HG03139 (cell line): ENCODE measurements around the gene PTPRN2.
"Not testable (repeated sequence)": the region's sequence is repeated elsewhere in the genome, so short reads cannot be mapped to it uniquely, and the experiment has no call there.

Experiments
- ATAC-seq: cut with Tn5 transposase; IDR thresholded peaks from one replicate; pipeline ENCODE4 v1.9.1; 2021; ENCODE audit not compliant: unreplicated experiment

The PTPRN2 gene

GRCh38 chr7:157784041-157784835 is 803.4 kb downstream of the PTPRN2 start:
- ATAC-seq, result no peak

- no peak for ATAC-seq
Observed at GRCh38 chr7:157782041-157782440, 805.6 kb downstream of the PTPRN2 start.

- no peak for ATAC-seq
Observed at GRCh38 chr7:157780721-157781120, 806.9 kb downstream of the PTPRN2 start.

GRCh38 chr7:157780312-157780711 is 807.3 kb downstream of the PTPRN2 start:
- ATAC-seq, result no peak

- no peak for ATAC-seq
Observed at GRCh38 chr7:157779206-157779605, 808.4 kb downstream of the PTPRN2 start.

- not testable (repeated sequence) for ATAC-seq
Observed at GRCh38 chr7:157777194-157777762, 810.3 kb downstream of the PTPRN2 start.

GRCh38 chr7:157775560-157776332 is 811.9 kb downstream of the PTPRN2 start:
- no peak for ATAC-seq

- no peak for ATAC-seq
Observed at GRCh38 chr7:157775021-157775559, 812.5 kb downstream of the PTPRN2 start.

GRCh38 chr7:157774495-157774894 is 813.1 kb downstream of the PTPRN2 start:
- no peak for ATAC-seq

GRCh38 chr7:157773361-157773760 is 814.3 kb downstream of the PTPRN2 start:
- ATAC-seq, result no peak

GRCh38 chr7:157772486-157773130 is 815.0 kb downstream of the PTPRN2 start:
- ATAC-seq, result no peak

- no peak for ATAC-seq
Observed at GRCh38 chr7:157771689-157772088, 815.9 kb downstream of the PTPRN2 start.

- ATAC-seq, result no peak
Observed at GRCh38 chr7:157770716-157771320, 816.8 kb downstream of the PTPRN2 start.

GRCh38 chr7:157769526-157770215 is 818.0 kb downstream of the PTPRN2 start:
- no peak for ATAC-seq

GRCh38 chr7:157769086-157769485 is 818.5 kb downstream of the PTPRN2 start:
- ATAC-seq, result no peak

- no peak for ATAC-seq
Observed at GRCh38 chr7:157768198-157768597, 819.4 kb downstream of the PTPRN2 start.

- no peak for ATAC-seq
Observed at GRCh38 chr7:157767506-157768197, 820.0 kb downstream of the PTPRN2 start.

GRCh38 chr7:157766098-157766497 is 821.5 kb downstream of the PTPRN2 start:
- ATAC-seq, result no peak

GRCh38 chr7:157764946-157765537 is 822.6 kb downstream of the PTPRN2 start:
- no peak for ATAC-seq
